ENCODE measurements around the gene PTP4A2.

PTP4A2 gene

GRCh38 chr1:31857863-31858262, 80.3 kb downstream of the PTP4A2 start:
- TF ChIP-seq GATA2 (IDR thresholded peaks at IDR 0.05; ENCODE audit: low read depth, low read length) (no peak), GATA3 (IDR thresholded peaks at IDR 0.05; ENCODE audit: low read depth, low read length) (no peak)
